Measurements from ENCODE around the gene MBOAT2. TPM values are rescaled to one million over a fixed set of nuclear protein-coding genes. Genes with fewer than 3 reads are reported as not detected.

Gene MBOAT2
- total RNA-seq, 4 donors from 2014 or later = 20.0 to 83.0 (median 30.3) TPM

- Histone ChIP-seq H3K9me3 (no peaks in the 10 kb centered on the region), H3K27ac (no peak overlapping the region), H3K27me3 (no peaks in the 10 kb centered on the region), H3K36me3 (no peaks in the 10 kb centered on the region), H3K4me1 (no peaks in the 10 kb centered on the region), H3K4me3 (no peak overlapping the region)
- DNase-seq = no peak
- intact Hi-C loops (cut with DNase I; ENCODE audit: low total_unique reads) = no loop called here
- TF ChIP-seq POLR2A (IDR thresholded peaks at IDR 0.05) = no peak
- TF ChIP-seq, protein P1, sequence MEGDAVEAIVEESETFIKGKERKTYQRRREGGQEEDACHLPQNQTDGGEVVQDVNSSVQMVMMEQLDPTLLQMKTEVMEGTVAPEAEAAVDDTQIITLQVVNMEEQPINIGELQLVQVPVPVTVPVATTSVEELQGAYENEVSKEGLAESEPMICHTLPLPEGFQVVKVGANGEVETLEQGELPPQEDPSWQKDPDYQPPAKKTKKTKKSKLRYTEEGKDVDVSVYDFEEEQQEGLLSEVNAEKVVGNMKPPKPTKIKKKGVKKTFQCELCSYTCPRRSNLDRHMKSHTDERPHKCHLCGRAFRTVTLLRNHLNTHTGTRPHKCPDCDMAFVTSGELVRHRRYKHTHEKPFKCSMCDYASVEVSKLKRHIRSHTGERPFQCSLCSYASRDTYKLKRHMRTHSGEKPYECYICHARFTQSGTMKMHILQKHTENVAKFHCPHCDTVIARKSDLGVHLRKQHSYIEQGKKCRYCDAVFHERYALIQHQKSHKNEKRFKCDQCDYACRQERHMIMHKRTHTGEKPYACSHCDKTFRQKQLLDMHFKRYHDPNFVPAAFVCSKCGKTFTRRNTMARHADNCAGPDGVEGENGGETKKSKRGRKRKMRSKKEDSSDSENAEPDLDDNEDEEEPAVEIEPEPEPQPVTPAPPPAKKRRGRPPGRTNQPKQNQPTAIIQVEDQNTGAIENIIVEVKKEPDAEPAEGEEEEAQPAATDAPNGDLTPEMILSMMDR (IDR thresholded peaks at IDR 0.05) = no peak
Observed at GRCh38 chr2:8966123-8966908, 37.2 kb downstream of the MBOAT2 start.

DNA sequence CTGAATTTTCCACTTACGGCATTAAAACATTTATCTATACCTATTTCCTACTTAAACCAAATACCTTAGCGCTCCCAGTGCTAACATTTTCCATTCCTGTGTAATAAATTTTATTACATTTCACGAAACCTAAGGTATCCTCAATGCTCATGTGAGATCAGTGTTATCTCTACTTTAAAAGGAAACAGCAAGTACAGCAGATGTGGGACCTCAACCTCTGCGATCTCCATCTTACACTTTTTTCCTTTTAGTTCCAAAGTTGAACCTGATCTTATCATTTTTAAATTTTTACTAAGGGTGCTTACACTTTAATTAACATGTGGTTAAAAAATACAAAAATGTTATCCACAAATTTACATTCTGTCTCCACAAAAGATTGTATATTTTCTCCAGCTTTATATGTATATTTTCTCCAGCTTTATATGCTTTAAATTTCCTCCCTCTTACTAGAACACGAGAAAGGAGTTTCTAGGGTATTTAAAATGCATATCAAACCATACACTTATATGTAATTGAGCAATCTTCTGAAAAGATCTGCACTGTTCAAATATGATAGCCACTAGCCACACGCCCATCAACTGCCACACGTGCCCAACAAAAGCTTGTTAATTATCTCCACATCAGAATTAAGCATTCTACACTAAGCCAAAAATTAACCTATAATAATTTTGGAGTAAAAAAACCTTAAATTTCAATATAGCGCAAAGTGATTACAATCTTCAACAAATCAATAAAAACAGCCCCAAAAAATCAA, 38.1 kb downstream of the MBOAT2 start:
- no peak for DNase-seq
- intact Hi-C loops (cut with DNase I; ENCODE audit: low total_unique reads) = no loop called here
- H3K4me3 ChIP-seq = no peak overlapping the region
- no peaks in the 10 kb centered on the region for H3K9me3 ChIP-seq
- H3K27ac ChIP-seq = no peak overlapping the region
- no peak for TF ChIP-seq POLR2A (IDR thresholded peaks at IDR 0.05)
- TF ChIP-seq, protein P1 (IDR thresholded peaks at IDR 0.05) = no peak
- H3K27me3 ChIP-seq = no peaks in the 10 kb centered on the region
- H3K4me1 ChIP-seq = no peaks in the 10 kb centered on the region
- no peaks in the 10 kb centered on the region for H3K36me3 ChIP-seq

- H3K4me3 ChIP-seq = no peak overlapping the region
- H3K36me3 ChIP-seq = no peaks in the 10 kb centered on the region
- H3K4me1 ChIP-seq = no peaks in the 10 kb centered on the region
- TF ChIP-seq, protein P1 (IDR thresholded peaks at IDR 0.05) = no peak
- no peak for TF ChIP-seq POLR2A (IDR thresholded peaks at IDR 0.05)
- no peaks in the 10 kb centered on the region for H3K9me3 ChIP-seq
- intact Hi-C loops (cut with DNase I; ENCODE audit: low total_unique reads) = no loop called here
- no peak overlapping the region for H3K27ac ChIP-seq
- no peaks in the 10 kb centered on the region for H3K27me3 ChIP-seq
- DNase-seq = no peak
Observed at GRCh38 chr2:8962890-8963289, 40.6 kb downstream of the MBOAT2 start.

DNA sequence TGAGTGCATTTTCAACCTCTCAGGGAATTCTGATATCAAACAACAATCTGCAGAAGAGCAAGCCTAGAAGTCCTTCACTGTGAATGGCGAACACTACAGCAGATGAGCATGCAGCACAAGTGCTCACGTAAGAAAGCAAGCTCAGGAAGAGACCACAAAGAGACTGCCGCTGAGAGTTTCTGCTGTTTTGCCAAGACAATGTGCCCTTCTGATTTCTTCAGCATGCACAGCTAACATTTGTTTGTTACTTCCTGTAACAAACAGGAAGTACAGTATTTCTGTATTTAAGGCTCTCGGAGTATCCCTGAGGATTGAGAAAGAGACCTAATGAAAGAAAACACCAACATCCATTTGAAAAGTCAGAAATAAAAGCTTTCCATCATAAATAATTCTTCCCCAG, 45.9 kb downstream of the MBOAT2 start:
- H3K36me3 ChIP-seq = no peaks in the 10 kb centered on the region
- no peak overlapping the region for H3K4me3 ChIP-seq
- H3K27ac ChIP-seq = no peak overlapping the region
- no peak for DNase-seq
- H3K9me3 ChIP-seq = peaks cover 0 to 13% of the 10 kb centered on the region in 2 donors
- intact Hi-C loops (cut with DNase I; ENCODE audit: low total_unique reads) = no loop called here
- H3K4me1 ChIP-seq = no peaks in the 10 kb centered on the region
- H3K27me3 ChIP-seq = no peaks in the 10 kb centered on the region
- no peak for TF ChIP-seq POLR2A (IDR thresholded peaks at IDR 0.05)
- TF ChIP-seq, protein P1 (IDR thresholded peaks at IDR 0.05) = no peak

DNA sequence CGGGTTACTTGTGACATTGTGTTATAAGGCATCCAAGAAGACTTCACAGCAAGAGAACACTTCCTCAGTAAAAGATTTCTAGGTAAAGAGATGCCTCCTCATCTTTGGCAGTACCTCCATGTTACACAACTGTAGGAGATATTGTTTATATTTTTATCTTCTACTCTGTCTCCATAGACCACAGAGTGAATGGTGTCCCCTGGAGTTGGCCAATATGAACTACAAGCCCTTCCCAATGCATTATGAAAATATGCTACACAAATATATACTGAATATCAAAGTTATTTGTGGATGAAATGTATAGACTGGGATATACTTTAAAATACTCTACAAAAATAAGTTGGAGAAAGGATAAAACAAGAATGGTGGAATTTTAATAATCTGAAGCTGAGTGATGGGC, 46.7 kb downstream of the MBOAT2 start:
- H3K36me3 ChIP-seq = no peaks in the 10 kb centered on the region
- H3K9me3 ChIP-seq = peaks cover 0 to 13% of the 10 kb centered on the region in 2 donors
- H3K27ac ChIP-seq = no peak overlapping the region
- H3K27me3 ChIP-seq = no peaks in the 10 kb centered on the region
- DNase-seq = no peak
- no peaks in the 10 kb centered on the region for H3K4me1 ChIP-seq
- TF ChIP-seq, protein P1 (IDR thresholded peaks at IDR 0.05) = no peak
- no peak for TF ChIP-seq POLR2A (IDR thresholded peaks at IDR 0.05)
- intact Hi-C loops (cut with DNase I; ENCODE audit: low total_unique reads) = no loop called here
- H3K4me3 ChIP-seq = no peak overlapping the region
